Activated CD4-positive, CD25-positive, alpha-beta regulatory T cell treated with anti-CD3 and anti-CD28 coated beads, Interleukin-2, amount 50 U/mL, for 16 hours (primary cell): Measurements from ENCODE around the gene GTF2F1.
"Not testable (repeated sequence)": the region's sequence is repeated elsewhere in the genome, so short reads cannot be mapped to it uniquely, and the experiment has no call there.

Experiments
- DNase-seq: peaks from one replicate; pipeline ENCODE4 v3.0.0-alpha.2; 2020; ENCODE audit warnings: low read depth, low spot score

The GTF2F1 gene

GRCh38 chr19:6355321-6356040, 37.5 kb downstream of the GTF2F1 start:
- DNase-seq = not testable (repeated sequence)

GRCh38 chr19:6354098-6354674, 38.8 kb downstream of the GTF2F1 start:
- DNase-seq = no peak

- no peak for DNase-seq
Observed at GRCh38 chr19:6352381-6353165, 40.4 kb downstream of the GTF2F1 start.

- no peak for DNase-seq
Observed at GRCh38 chr19:6350688-6351087, 42.3 kb downstream of the GTF2F1 start.

GRCh38 chr19:6349271-6349670, 43.7 kb downstream of the GTF2F1 start:
- not testable (repeated sequence) for DNase-seq

- DNase-seq = no peak
Observed at GRCh38 chr19:6343462-6343861, 49.5 kb downstream of the GTF2F1 start.

GRCh38 chr19:6340493-6341201, 52.3 kb downstream of the GTF2F1 start:
- no peak for DNase-seq

- DNase-seq = no peak
Observed at GRCh38 chr19:6334490-6335285, 58.3 kb downstream of the GTF2F1 start.

- no peak for DNase-seq
Observed at GRCh38 chr19:6333439-6333838, 59.5 kb downstream of the GTF2F1 start, which contains the start of gene ACER1. ACER1 (minus strand) TSS chr19:6333612; CDS start chr19:6333551, 61 bp downstream.
